ENCODE data around the gene COL4A1.

The COL4A1 gene

GRCh38 chr13:110306960-110307766, at the start of gene COL4A1, which contains the start of gene COL4A2:
COL4A1 (minus strand) TSS chr13:110307157; CDS start chr13:110307027, 130 bp downstream.
COL4A2 (plus strand) TSS chr13:110307284; CDS start chr13:110307904, 620 bp downstream.
- no peak for DNase-seq

- no peak for DNase-seq
Observed at GRCh38 chr13:110356362-110356761, 49.4 kb upstream of the COL4A1 start.

- DNase-seq: no peak
Observed at GRCh38 chr13:110354715-110355473, 47.9 kb upstream of the COL4A1 start.

- no peak for DNase-seq
Observed at GRCh38 chr13:110354123-110354627, 47.2 kb upstream of the COL4A1 start.

- no peak for DNase-seq
Observed at GRCh38 chr13:110353339-110353977, 46.5 kb upstream of the COL4A1 start.

- DNase-seq: no peak
Observed at GRCh38 chr13:110352735-110353134, 45.8 kb upstream of the COL4A1 start.

- DNase-seq: no peak
Observed at GRCh38 chr13:110351636-110352420, 44.9 kb upstream of the COL4A1 start.

GRCh38 chr13:110350509-110350908, 43.6 kb upstream of the COL4A1 start:
- no peak for DNase-seq

- DNase-seq: no peak
Observed at GRCh38 chr13:110350049-110350448, 43.1 kb upstream of the COL4A1 start.

GRCh38 chr13:110349239-110349638, 42.3 kb upstream of the COL4A1 start:
- DNase-seq: no peak

- DNase-seq: no peak
Observed at GRCh38 chr13:110348309-110349105, 41.5 kb upstream of the COL4A1 start.

- no peak for DNase-seq
Observed at GRCh38 chr13:110347535-110348308, 40.8 kb upstream of the COL4A1 start.

- no peak for DNase-seq
Observed at GRCh38 chr13:110347088-110347487, 40.1 kb upstream of the COL4A1 start.

GRCh38 chr13:110346661-110347067, 39.7 kb upstream of the COL4A1 start:
- no peak for DNase-seq

GRCh38 chr13:110345701-110346100, 38.7 kb upstream of the COL4A1 start:
- DNase-seq: no peak

- no peak for DNase-seq
Observed at GRCh38 chr13:110345266-110345665, 38.3 kb upstream of the COL4A1 start.

GRCh38 chr13:110344320-110344719, 37.4 kb upstream of the COL4A1 start:
- no peak for DNase-seq

- no peak for DNase-seq
Observed at GRCh38 chr13:110343241-110343865, 36.4 kb upstream of the COL4A1 start.

- no peak for DNase-seq
Observed at GRCh38 chr13:110342474-110342873, 35.5 kb upstream of the COL4A1 start.
